ENCODE results near the gene ANGPTL7.

DNA sequence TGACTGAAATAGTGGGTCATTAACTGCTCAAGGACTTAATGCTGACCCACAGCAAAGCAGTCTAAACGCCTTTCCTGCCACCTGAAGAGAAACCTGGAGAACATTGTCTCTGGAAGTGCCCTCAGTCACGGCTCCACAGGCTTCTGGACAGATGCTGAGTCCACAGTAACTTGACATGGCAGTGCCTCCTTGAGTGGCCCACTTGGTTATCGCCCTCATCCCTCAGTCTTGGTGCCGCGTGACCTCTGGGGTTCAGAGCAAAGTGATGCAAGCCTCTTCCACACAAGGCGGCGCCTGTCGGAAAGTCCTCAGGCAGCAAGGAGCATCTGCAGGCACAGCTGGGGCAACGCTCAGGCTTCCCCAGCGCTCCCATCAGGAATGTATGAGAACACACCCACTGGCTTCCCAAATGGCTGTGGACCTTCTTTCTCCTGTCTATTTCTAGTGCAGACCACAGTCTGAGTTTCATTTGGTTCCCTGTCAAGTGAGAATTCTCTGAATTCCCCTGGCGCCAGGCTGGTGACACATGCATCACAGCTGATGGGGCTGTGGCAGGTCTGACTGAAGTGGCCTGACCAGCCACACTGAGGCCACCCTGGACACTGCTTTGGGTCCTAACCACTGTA lies 13.0 kb upstream of the ANGPTL7 start:
- no peak for TF ChIP-seq POLR2A (IDR thresholded peaks at IDR 0.05)
- TF ChIP-seq, protein P1, sequence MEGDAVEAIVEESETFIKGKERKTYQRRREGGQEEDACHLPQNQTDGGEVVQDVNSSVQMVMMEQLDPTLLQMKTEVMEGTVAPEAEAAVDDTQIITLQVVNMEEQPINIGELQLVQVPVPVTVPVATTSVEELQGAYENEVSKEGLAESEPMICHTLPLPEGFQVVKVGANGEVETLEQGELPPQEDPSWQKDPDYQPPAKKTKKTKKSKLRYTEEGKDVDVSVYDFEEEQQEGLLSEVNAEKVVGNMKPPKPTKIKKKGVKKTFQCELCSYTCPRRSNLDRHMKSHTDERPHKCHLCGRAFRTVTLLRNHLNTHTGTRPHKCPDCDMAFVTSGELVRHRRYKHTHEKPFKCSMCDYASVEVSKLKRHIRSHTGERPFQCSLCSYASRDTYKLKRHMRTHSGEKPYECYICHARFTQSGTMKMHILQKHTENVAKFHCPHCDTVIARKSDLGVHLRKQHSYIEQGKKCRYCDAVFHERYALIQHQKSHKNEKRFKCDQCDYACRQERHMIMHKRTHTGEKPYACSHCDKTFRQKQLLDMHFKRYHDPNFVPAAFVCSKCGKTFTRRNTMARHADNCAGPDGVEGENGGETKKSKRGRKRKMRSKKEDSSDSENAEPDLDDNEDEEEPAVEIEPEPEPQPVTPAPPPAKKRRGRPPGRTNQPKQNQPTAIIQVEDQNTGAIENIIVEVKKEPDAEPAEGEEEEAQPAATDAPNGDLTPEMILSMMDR (IDR thresholded peaks at IDR 0.05), result no peak
